Bronchial epithelial cell (primary cell): ENCODE data around the gene PAPPA2. TPM values are rescaled to one million over a fixed set of nuclear protein-coding genes. Genes with fewer than 3 reads are reported as not detected.

Experiments
- DNase-seq: peaks from one replicate; pipeline ENCODE4 v3.0.0-alpha.2; 2010; ENCODE audit warnings: low read depth
- FAIRE-seq: peaks from 2 replicates; lab custom pipeline; 2011; peaks lifted over from hg19 to GRCh38; lab: Jason Lieb, UNC
- H3K27me3 ChIP-seq: 2 replicates; pipeline ENCODE4 v1.5.1; 2011; ENCODE audit warnings: low read length; ENCODE audit not compliant: control insufficient read depth, insufficient read depth
- H3K36me3 ChIP-seq: 2 replicates; pipeline ENCODE4 v1.5.1; 2011; ENCODE audit warnings: low read length; ENCODE audit not compliant: control insufficient read depth, insufficient read depth
- H3K4me3 ChIP-seq: 2 replicates; pipeline ENCODE4 v1.5.1; 2011; ENCODE audit warnings: mild to moderate bottlenecking, low read depth, low read length, control low read depth
- CTCF ChIP-seq: IDR thresholded peaks from 2 replicates; pipeline ENCODE4 v1.5.1; 2011; ENCODE audit warnings: mild to moderate bottlenecking, moderate library complexity, low read length, control low read depth, inconsistent platforms; ENCODE audit not compliant: insufficient read depth, severe bottlenecking
- total RNA-seq: library from RNA; depleted of rRNA; stranded (reverse); fragments of >200 nt; gene quantifications from 2 replicates; pipeline ENCODE4 v1.2.1, GENCODE V29; 2014

Gene PAPPA2
- total RNA-seq, 1 donor from 2014 or later = 8.7 TPM

- Histone ChIP-seq H3K36me3 (no peaks in the 10 kb centered on the region), H3K27me3 (no peaks in the 10 kb centered on the region), H3K4me3 (no peak overlapping the region)
- FAIRE-seq = no peak
- DNase-seq = no peak
- TF ChIP-seq CTCF = no peak
Observed at GRCh38 chr1:176778056-176778455, 315.1 kb downstream of the PAPPA2 start.

DNA sequence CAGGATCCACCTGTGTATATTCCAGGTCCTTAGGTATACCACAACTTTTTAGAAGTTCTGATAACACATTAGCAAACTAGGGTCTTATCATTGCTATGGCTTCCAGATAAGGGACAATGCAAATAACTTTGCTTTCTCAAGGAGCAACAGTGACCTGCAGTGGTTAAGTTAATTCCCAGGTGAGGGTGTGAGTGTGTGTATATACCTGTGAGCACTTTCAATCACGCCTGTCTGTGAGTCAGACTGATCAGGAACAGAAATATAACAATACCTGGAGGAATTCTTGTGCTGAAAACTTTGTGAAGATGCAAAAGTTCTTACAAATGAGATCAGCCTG, 317.0 kb downstream of the PAPPA2 start:
- H3K27me3 ChIP-seq = no peaks in the 10 kb centered on the region
- no peak for FAIRE-seq

DNA sequence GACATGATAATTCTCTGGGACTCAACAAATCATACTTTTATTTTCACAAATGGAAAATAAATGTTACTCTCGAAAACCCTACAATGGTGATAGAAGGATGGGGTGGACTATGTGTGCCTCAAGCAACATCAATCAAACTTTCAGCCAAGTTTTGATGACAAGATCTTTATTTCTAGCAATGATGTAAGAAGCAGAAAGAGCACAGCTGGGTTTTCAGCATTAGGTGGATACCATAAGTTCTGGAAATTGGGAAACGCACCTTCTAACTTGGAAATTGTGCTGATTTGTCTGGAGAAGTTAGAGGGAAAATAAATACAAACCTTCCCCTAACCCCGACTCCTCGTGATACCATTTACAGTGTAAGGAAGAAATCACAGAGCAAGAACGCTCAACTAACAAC, 320.3 kb downstream of the PAPPA2 start:
- TF ChIP-seq CTCF = no peak
- FAIRE-seq (no peak), DNase-seq (no peak)
- Histone ChIP-seq H3K27me3 (no peaks in the 10 kb centered on the region), H3K36me3 (no peaks in the 10 kb centered on the region), H3K4me3 (no peak overlapping the region)

More for the DNA sequence above, 317.0 kb downstream of the PAPPA2 start:
- no peak for DNase-seq
- no peak for TF ChIP-seq CTCF
- Histone ChIP-seq H3K4me3 (no peak overlapping the region), H3K36me3 (no peaks in the 10 kb centered on the region)

DNA sequence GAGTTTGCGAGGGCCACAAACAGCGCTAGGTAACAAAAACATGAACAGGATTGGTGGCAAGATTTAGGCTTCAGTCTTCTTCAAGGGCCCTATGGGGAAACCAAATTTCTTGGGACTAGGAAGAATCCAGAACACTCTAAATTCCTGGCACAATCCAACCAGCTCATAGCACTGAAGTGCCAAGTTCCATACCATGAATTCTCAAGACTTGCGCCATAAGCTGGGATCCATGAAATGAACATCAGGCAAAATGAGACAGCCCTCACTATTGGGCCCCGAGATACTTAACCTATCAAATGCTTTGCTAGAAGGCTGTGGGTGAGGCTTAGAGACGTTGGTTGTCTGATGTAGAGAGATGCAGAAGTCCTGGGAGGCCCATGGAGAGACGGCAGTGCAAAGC, 322.1 kb downstream of the PAPPA2 start:
- Histone ChIP-seq H3K27me3 (no peaks in the 10 kb centered on the region), H3K4me3 (no peak overlapping the region), H3K36me3 (no peaks in the 10 kb centered on the region)
- FAIRE-seq = no peak
- no peak for TF ChIP-seq CTCF
- DNase-seq = no peak

GRCh38 chr1:176785791-176786190, 322.8 kb downstream of the PAPPA2 start:
- no peak for FAIRE-seq
- no peak overlapping the region for H3K4me3 ChIP-seq
- no peak for DNase-seq
- no peaks in the 10 kb centered on the region for H3K36me3 ChIP-seq
- H3K27me3 ChIP-seq = no peaks in the 10 kb centered on the region
- TF ChIP-seq CTCF = no peak

GRCh38 chr1:176786274-176786673, 323.3 kb downstream of the PAPPA2 start:
- TF ChIP-seq CTCF = no peak
- no peak for FAIRE-seq

More at GRCh38 chr1:176786274-176786673, 323.3 kb downstream of the PAPPA2 start:
- Histone ChIP-seq H3K27me3 (no peaks in the 10 kb centered on the region), H3K36me3 (no peaks in the 10 kb centered on the region), H3K4me3 (no peak overlapping the region)
- DNase-seq = no peak
